Measurements from ENCODE around the gene ALK. TPM values are rescaled to one million over a fixed set of nuclear protein-coding genes. Genes with fewer than 3 reads are reported as not detected.

The ALK gene
- total RNA-seq, 2 donors from 2014 or later = 0.13 to 0.46 TPM

DNA sequence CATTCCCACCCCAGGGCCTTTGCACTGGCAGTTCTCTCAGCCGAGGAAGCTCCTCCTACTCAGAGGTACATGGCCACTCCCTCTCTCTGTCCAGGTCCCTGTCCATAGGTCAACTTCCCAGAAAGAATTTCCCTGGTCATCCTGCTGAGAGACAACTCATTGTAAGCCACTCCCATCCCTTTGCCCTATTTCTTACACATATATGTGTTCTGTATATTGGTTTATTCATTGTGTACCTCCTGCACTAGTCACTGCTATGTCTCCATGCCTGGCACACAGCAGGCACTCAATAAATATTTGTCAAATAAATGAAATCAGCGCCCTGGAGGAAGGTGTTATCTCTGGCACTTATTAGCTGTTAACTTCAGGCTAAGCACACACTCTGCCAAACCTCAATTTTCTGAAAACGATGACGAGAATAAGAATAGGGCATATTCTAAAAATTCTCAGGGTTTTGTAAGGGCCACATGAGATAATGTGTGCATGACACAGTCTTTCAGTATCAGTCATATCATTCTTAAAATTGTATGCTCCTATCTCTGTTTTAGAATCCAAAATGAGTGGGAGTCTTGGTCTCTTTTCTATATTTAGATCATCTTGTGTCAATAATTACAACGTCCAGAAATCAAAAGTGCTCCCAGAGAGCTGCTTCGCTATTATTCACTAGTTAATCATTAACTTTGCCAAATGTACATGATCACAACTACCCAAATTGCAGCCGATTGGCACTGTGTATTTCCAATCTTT, 198.0 kb downstream of the ALK start:
- no peak overlapping the region for H3K9ac ChIP-seq (ENCODE audit: extremely low read depth, low read length, poor library complexity, severe bottlenecking)
- Mint-ChIP-seq H3K9me3 (no peaks in the 10 kb centered on the region), H3K4me1 (peaks cover 4% of the 10 kb centered on the region), H3K36me3 (ENCODE audit: low read depth) (no peaks in the 10 kb centered on the region), H3K4me3 (no peak overlapping the region), H3K27me3 (ENCODE audit: insufficient read depth) (no peaks in the 10 kb centered on the region), H3K27ac (no peak overlapping the region)
- H3K27ac ChIP-seq (ENCODE audit: low read depth, low read length) = no peak overlapping the region
- H3K27me3 ChIP-seq (ENCODE audit: control insufficient read depth, insufficient read depth, low read length, poor library complexity, severe bottlenecking) = no peaks in the 10 kb centered on the region
- H3K4me1 ChIP-seq (ENCODE audit: control insufficient read depth, insufficient read depth, low read length) = no peaks in the 10 kb centered on the region
- no peak overlapping the region for H3K4me3 ChIP-seq (ENCODE audit: low read length)
- H3K36me3 ChIP-seq (ENCODE audit: control insufficient read depth, insufficient read depth, low read length) = no peaks in the 10 kb centered on the region
- no peak for DNase-seq
- 77 to 95% methylated on average over 4 to 7 of the region's 7 CpGs for WGBS, 2 experiments (ENCODE audit: insufficient coverage in 1 of 2, insufficient read length in 1 of 2)
- no peaks in the 10 kb centered on the region for H3K9me3 ChIP-seq (ENCODE audit: control insufficient read depth, low read length)
- TF ChIP-seq CTCF (conservative IDR thresholded peaks at IDR 0.05) = no peak

DNA sequence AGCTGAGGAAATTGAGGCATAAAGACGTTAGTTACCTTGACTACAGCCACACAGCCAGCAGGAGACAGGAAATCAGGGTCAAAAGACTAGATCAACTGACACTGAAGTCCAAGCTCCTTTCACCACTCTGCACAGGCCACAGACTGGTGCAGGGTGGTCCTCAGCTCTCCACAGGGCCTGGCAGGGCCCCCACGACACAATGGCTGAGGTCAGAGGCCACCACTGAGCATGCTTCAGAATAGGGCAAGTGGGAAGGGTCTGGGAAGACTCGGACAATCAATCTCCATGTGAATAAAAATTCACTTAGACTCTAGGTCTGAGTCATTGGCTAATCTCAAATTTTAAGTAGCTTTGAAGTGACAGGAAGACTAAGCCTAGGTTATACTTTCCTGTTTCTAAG, 201.7 kb downstream of the ALK start:
- no peak overlapping the region for H3K9ac ChIP-seq (ENCODE audit: extremely low read depth, low read length, poor library complexity, severe bottlenecking)
- H3K4me1 Mint-ChIP-seq = peaks cover 7% of the 10 kb centered on the region
- H3K4me1 ChIP-seq (ENCODE audit: control insufficient read depth, insufficient read depth, low read length) = no peaks in the 10 kb centered on the region
- H3K27me3 ChIP-seq (ENCODE audit: control insufficient read depth, insufficient read depth, low read length, poor library complexity, severe bottlenecking) = no peaks in the 10 kb centered on the region
- no peak overlapping the region for H3K4me3 ChIP-seq (ENCODE audit: low read length)
- H3K36me3 Mint-ChIP-seq (ENCODE audit: low read depth) = no peaks in the 10 kb centered on the region
- H3K27me3 Mint-ChIP-seq (ENCODE audit: insufficient read depth) = no peaks in the 10 kb centered on the region
- H3K27ac ChIP-seq (ENCODE audit: low read depth, low read length) = no peak overlapping the region
- no peak overlapping the region for H3K27ac Mint-ChIP-seq
- 72 to 76% methylated on average over 2 to 3 of the region's 3 CpGs for WGBS, 2 experiments (ENCODE audit: insufficient coverage in 1 of 2, insufficient read length in 1 of 2)
- H3K36me3 ChIP-seq (ENCODE audit: control insufficient read depth, insufficient read depth, low read length) = no peaks in the 10 kb centered on the region
- TF ChIP-seq CTCF (conservative IDR thresholded peaks at IDR 0.05) = no peak
- no peak for DNase-seq
- H3K9me3 ChIP-seq (ENCODE audit: control insufficient read depth, low read length) = no peaks in the 10 kb centered on the region
- no peaks in the 10 kb centered on the region for H3K9me3 Mint-ChIP-seq
- no peak overlapping the region for H3K4me3 Mint-ChIP-seq

- Mint-ChIP-seq H3K27me3 (ENCODE audit: insufficient read depth) (no peaks in the 10 kb centered on the region), H3K27ac (no peak overlapping the region), H3K4me3 (no peak overlapping the region), H3K36me3 (ENCODE audit: low read depth) (no peaks in the 10 kb centered on the region), H3K4me1 (peaks cover 7% of the 10 kb centered on the region), H3K9me3 (no peaks in the 10 kb centered on the region)
- WGBS, 2 experiments (ENCODE audit: insufficient coverage in 1 of 2, insufficient read length in 1 of 2) = 69 to 81% methylated on average over 5 of the region's 5 CpGs
- H3K4me3 ChIP-seq (ENCODE audit: low read length) = no peak overlapping the region
- H3K36me3 ChIP-seq (ENCODE audit: control insufficient read depth, insufficient read depth, low read length) = no peaks in the 10 kb centered on the region
- H3K9ac ChIP-seq (ENCODE audit: extremely low read depth, low read length, poor library complexity, severe bottlenecking) = no peak overlapping the region
- no peak for DNase-seq
- no peaks in the 10 kb centered on the region for H3K9me3 ChIP-seq (ENCODE audit: control insufficient read depth, low read length)
- no peaks in the 10 kb centered on the region for H3K4me1 ChIP-seq (ENCODE audit: control insufficient read depth, insufficient read depth, low read length)
- no peaks in the 10 kb centered on the region for H3K27me3 ChIP-seq (ENCODE audit: control insufficient read depth, insufficient read depth, low read length, poor library complexity, severe bottlenecking)
- no peak overlapping the region for H3K27ac ChIP-seq (ENCODE audit: low read depth, low read length)
- no peak for TF ChIP-seq CTCF (conservative IDR thresholded peaks at IDR 0.05)
Measured at GRCh38 chr2:29718076-29718686, 203.2 kb downstream of the ALK start.
